Prostate gland (tissue), 2 donors: Measurements from ENCODE around the gene NR0B2.

ENCODE experiments used
- POLR2A ChIP-seq: fragments of 450-650 bp; IDR thresholded peaks from one replicate; pipeline ENCODE4 v1.6.1; 2016; ENCODE audit warnings: antibody characterized with exemption, mild to moderate bottlenecking
- POLR2AphosphoS5 ChIP-seq: sonication (generic); formaldehyde crosslinking; IDR thresholded peaks from one replicate; pipeline ENCODE4 v1.6.1; 2017; ENCODE audit warnings: antibody characterized with exemption
- TF ChIP-seq, protein P1 (sequence below), 4 experiments: fragments of 200-600 bp in 2 of 4; fragments of 450-650 bp in 2 of 4; sonication (generic) in 2 of 4; IDR thresholded peaks; 1 replicate in 3 of 4; 2 replicates in 1 of 4; pipeline ENCODE4 v1.5.1; 2016 to 2019; ENCODE audit warnings: antibody characterized with exemption in 4 of 4, mild to moderate bottlenecking in 2 of 4, moderate library complexity in 2 of 4

DNA sequence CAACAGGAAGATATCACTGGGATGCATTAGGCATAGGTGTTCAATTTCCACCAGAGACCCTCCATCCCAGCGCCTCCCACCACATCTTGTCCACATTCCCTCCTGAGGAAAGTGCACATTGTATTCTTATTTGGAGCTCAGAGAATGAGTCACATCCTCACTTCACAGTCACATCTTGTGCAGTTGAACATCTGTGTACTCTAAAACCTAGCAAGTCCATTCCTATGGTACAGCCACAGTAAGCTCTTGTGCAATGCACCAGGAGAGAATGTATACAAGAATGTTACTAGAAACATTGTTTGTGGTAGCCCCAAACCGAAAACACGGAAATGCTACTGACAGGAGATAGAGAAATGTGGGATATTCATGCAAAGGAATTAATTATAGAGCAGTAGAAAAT is 48.1 kb upstream of the NR0B2 start:
- no peak for TF ChIP-seq POLR2A
- TF ChIP-seq, protein P1, sequence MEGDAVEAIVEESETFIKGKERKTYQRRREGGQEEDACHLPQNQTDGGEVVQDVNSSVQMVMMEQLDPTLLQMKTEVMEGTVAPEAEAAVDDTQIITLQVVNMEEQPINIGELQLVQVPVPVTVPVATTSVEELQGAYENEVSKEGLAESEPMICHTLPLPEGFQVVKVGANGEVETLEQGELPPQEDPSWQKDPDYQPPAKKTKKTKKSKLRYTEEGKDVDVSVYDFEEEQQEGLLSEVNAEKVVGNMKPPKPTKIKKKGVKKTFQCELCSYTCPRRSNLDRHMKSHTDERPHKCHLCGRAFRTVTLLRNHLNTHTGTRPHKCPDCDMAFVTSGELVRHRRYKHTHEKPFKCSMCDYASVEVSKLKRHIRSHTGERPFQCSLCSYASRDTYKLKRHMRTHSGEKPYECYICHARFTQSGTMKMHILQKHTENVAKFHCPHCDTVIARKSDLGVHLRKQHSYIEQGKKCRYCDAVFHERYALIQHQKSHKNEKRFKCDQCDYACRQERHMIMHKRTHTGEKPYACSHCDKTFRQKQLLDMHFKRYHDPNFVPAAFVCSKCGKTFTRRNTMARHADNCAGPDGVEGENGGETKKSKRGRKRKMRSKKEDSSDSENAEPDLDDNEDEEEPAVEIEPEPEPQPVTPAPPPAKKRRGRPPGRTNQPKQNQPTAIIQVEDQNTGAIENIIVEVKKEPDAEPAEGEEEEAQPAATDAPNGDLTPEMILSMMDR (IDR thresholded peaks at IDR 0.05) = no peak
- no peak for TF ChIP-seq POLR2AphosphoS5
